ENCODE results near the gene COPA. TPM values are rescaled to one million over a fixed set of nuclear protein-coding genes. Genes with fewer than 3 reads are reported as not detected.

The COPA gene
- total RNA-seq, 6 donors from 2014 or later: 99.4 to 165 (median 141) TPM

- no peaks in the 10 kb centered on the region for H3K9me3 ChIP-seq
- DNase-seq (no peak), ATAC-seq (ENCODE audit: low FRiP score in 2 of 2) (no peak)
- H3K36me3 ChIP-seq: peaks cover 28 to 89% (median 49%) of the 10 kb centered on the region in 4 donors
- H3K27me3 ChIP-seq: no peaks in the 10 kb centered on the region
- no peak overlapping the region for H3K4me3 ChIP-seq
- no peaks in the 10 kb centered on the region for H3K4me1 ChIP-seq
- 93 to 94% methylated on average over 6 of the region's 6 CpGs for WGBS, 2 donors
- H3K27ac ChIP-seq: no peak overlapping the region
- TF ChIP-seq POLR2A (IDR thresholded peaks at IDR 0.05) (no peak), EP300 (IDR thresholded peaks at IDR 0.05) (no peak), POLR2AphosphoS5 (IDR thresholded peaks at IDR 0.05) (no peak)
- TF ChIP-seq, protein P1, sequence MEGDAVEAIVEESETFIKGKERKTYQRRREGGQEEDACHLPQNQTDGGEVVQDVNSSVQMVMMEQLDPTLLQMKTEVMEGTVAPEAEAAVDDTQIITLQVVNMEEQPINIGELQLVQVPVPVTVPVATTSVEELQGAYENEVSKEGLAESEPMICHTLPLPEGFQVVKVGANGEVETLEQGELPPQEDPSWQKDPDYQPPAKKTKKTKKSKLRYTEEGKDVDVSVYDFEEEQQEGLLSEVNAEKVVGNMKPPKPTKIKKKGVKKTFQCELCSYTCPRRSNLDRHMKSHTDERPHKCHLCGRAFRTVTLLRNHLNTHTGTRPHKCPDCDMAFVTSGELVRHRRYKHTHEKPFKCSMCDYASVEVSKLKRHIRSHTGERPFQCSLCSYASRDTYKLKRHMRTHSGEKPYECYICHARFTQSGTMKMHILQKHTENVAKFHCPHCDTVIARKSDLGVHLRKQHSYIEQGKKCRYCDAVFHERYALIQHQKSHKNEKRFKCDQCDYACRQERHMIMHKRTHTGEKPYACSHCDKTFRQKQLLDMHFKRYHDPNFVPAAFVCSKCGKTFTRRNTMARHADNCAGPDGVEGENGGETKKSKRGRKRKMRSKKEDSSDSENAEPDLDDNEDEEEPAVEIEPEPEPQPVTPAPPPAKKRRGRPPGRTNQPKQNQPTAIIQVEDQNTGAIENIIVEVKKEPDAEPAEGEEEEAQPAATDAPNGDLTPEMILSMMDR (IDR thresholded peaks at IDR 0.05): no peak
Observed at GRCh38 chr1:160322831-160323230, 20.2 kb downstream of the COPA start.

GRCh38 chr1:160315359-160315758 is 27.7 kb downstream of the COPA start:
- Histone ChIP-seq H3K4me1 (no peaks in the 10 kb centered on the region), H3K4me3 (no peak overlapping the region), H3K27me3 (no peaks in the 10 kb centered on the region), H3K36me3 (peaks cover 58 to 94% (median 74%) of the 10 kb centered on the region in 4 donors), H3K27ac (no peak overlapping the region), H3K9me3 (no peaks in the 10 kb centered on the region)
- ATAC-seq (ENCODE audit: low FRiP score in 2 of 2) (no peak), DNase-seq (no peak)
- TF ChIP-seq POLR2A (IDR thresholded peaks at IDR 0.05): no peak
- TF ChIP-seq, protein P1 (IDR thresholded peaks at IDR 0.05): no peak
- TF ChIP-seq POLR2AphosphoS5 (IDR thresholded peaks at IDR 0.05): no peak
- TF ChIP-seq EP300 (IDR thresholded peaks at IDR 0.05): no peak
- 81 to 84% methylated on average over 2 of the region's 2 CpGs for WGBS, 2 donors

- WGBS, 2 donors: 52 to 60% methylated on average over 1 of the region's 1 CpG
- Histone ChIP-seq H3K36me3 (peaks cover 80 to 100% (median 94%) of the 10 kb centered on the region in 4 donors), H3K4me1 (no peaks in the 10 kb centered on the region), H3K27me3 (no peaks in the 10 kb centered on the region), H3K27ac (no peak overlapping the region), H3K4me3 (no peak overlapping the region), H3K9me3 (no peaks in the 10 kb centered on the region)
- no peak for TF ChIP-seq EP300 (IDR thresholded peaks at IDR 0.05)
- TF ChIP-seq, protein P1 (IDR thresholded peaks at IDR 0.05): no peak
- no peak for TF ChIP-seq POLR2A (IDR thresholded peaks at IDR 0.05)
- TF ChIP-seq POLR2AphosphoS5 (IDR thresholded peaks at IDR 0.05): no peak
- no peak for ATAC-seq (ENCODE audit: low FRiP score in 2 of 2)
- DNase-seq: no peak
Observed at GRCh38 chr1:160309571-160309970, 33.5 kb downstream of the COPA start.

DNA sequence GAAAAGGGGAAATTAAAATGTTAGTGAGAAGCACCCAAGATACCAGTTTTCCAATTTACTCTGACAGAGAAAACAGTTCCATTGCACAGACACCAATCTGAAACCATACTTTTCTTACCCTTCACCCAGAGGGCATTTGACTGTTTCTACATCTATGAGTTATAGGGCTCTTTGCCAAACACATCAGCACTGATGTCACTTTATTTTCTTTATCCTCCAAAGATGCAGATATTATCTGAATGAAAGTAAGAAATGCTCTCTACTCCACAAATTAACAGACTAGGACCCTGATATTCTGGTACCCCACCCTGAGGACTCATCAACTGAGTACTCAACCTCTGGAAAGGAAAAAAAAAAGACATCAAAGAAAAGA is 33.9 kb downstream of the COPA start:
- H3K36me3 ChIP-seq: peaks cover 81 to 100% (median 95%) of the 10 kb centered on the region in 4 donors
- H3K9me3 ChIP-seq: no peaks in the 10 kb centered on the region
- ATAC-seq (ENCODE audit: low FRiP score in 2 of 2): no peak
- DNase-seq: no peak
- H3K27ac ChIP-seq: no peak overlapping the region
- H3K27me3 ChIP-seq: no peaks in the 10 kb centered on the region
- TF ChIP-seq, protein P1 (IDR thresholded peaks at IDR 0.05): no peak
- TF ChIP-seq POLR2AphosphoS5 (IDR thresholded peaks at IDR 0.05): no peak
- no peak for TF ChIP-seq EP300 (IDR thresholded peaks at IDR 0.05)
- no peak for TF ChIP-seq POLR2A (IDR thresholded peaks at IDR 0.05)
- H3K4me3 ChIP-seq: no peak overlapping the region
- H3K4me1 ChIP-seq: no peaks in the 10 kb centered on the region

GRCh38 chr1:160308451-160309184 is 34.4 kb downstream of the COPA start:
- H3K4me3 ChIP-seq: no peak overlapping the region
- ATAC-seq (ENCODE audit: low FRiP score in 2 of 2) (no peak), DNase-seq (no peak)
- H3K27me3 ChIP-seq: no peaks in the 10 kb centered on the region
- H3K36me3 ChIP-seq: peaks cover 78 to 100% (median 94%) of the 10 kb centered on the region in 4 donors
- no peak overlapping the region for H3K27ac ChIP-seq
- no peaks in the 10 kb centered on the region for H3K9me3 ChIP-seq
- WGBS, 2 donors: 85 to 92% methylated on average over 4 of the region's 4 CpGs
- no peaks in the 10 kb centered on the region for H3K4me1 ChIP-seq
- TF ChIP-seq POLR2A (IDR thresholded peaks at IDR 0.05): no peak
- no peak for TF ChIP-seq EP300 (IDR thresholded peaks at IDR 0.05)
- no peak for TF ChIP-seq POLR2AphosphoS5 (IDR thresholded peaks at IDR 0.05)
- TF ChIP-seq, protein P1 (IDR thresholded peaks at IDR 0.05): no peak

Measured in upper lobe of left lung (tissue), 6 donors.